Smooth muscle cell (in vitro differentiated cells): ENCODE data around the gene NRXN3. TPM values are rescaled to one million over a fixed set of nuclear protein-coding genes. Genes with fewer than 3 reads are reported as not detected.

Source experiments
- DNase-seq: peaks from one replicate; lab custom pipeline; 2025; ENCODE audit not compliant: unreplicated experiment; lab: John Stamatoyannopoulos, UW
- H2AFZ ChIP-seq: fragments of 200-600 bp; sonication (generic); 2 replicates; pipeline ENCODE4 v1.6.0; 2016; ENCODE audit warnings: antibody characterized with exemption, low read depth, mild to moderate bottlenecking
- H3F3A ChIP-seq: fragments of 200-600 bp; sonication (generic); 2 replicates; pipeline ENCODE4 v1.6.0; 2017; ENCODE audit warnings: antibody characterized with exemption, low read depth
- H3K27ac ChIP-seq: fragments of 200-600 bp; sonication (generic); 2 replicates; pipeline ENCODE4 v1.5.1; 2016; ENCODE audit warnings: low read depth, mild to moderate bottlenecking
- H3K27me3 ChIP-seq: fragments of 200-600 bp; sonication (generic); 2 replicates; pipeline ENCODE4 v1.6.1; 2016; ENCODE audit warnings: low read depth, mild to moderate bottlenecking
- H3K36me3 ChIP-seq: fragments of 200-600 bp; sonication (generic); 2 replicates; pipeline ENCODE4 v1.5.1; 2016; ENCODE audit warnings: low read depth
- H3K4me1 ChIP-seq: fragments of 200-600 bp; sonication (generic); 2 replicates; pipeline ENCODE4 v1.5.1; 2016; ENCODE audit warnings: low read depth
- H3K4me2 ChIP-seq: fragments of 200-600 bp; sonication (generic); 2 replicates; pipeline ENCODE4 v1.6.0; 2016; ENCODE audit warnings: mild to moderate bottlenecking
- H3K4me3 ChIP-seq: fragments of 200-600 bp; sonication (generic); 2 replicates; pipeline ENCODE4 v1.5.1; 2016; ENCODE audit warnings: mild to moderate bottlenecking
- H3K79me2 ChIP-seq: fragments of 200-600 bp; sonication (generic); 2 replicates; pipeline ENCODE4 v1.6.0; 2016; ENCODE audit warnings: low read depth, mild to moderate bottlenecking
- H3K9ac ChIP-seq: fragments of 200-600 bp; sonication (generic); 2 replicates; pipeline ENCODE4 v1.6.0; 2016; ENCODE audit warnings: low read depth
- H3K9me3 ChIP-seq: fragments of 200-600 bp; sonication (generic); replicated peaks from 2 replicates; pipeline ENCODE4 v1.5.1; 2016; ENCODE audit warnings: low read depth
- H4K20me1 ChIP-seq: fragments of 200-600 bp; sonication (generic); 2 replicates; pipeline ENCODE4 v1.6.0; 2016; ENCODE audit warnings: low read depth
- CTCF ChIP-seq: fragments of 200-600 bp; sonication (generic); IDR thresholded peaks from 2 replicates; pipeline ENCODE4 v1.5.1; 2017; ENCODE audit warnings: borderline replicate concordance, mild to moderate bottlenecking, antibody characterized with exemption; ENCODE audit not compliant: insufficient read depth, poor library complexity, severe bottlenecking
- WGBS: methylation state at CpG from one replicate; pipeline ENCODE4 v1.1.7; 2016; ENCODE audit warnings: low lambda C conversion rate; 5-methylcytosine and 5-hydroxymethylcytosine counted together
- polyA plus RNA-seq: library from polyadenylated mRNA; unstranded; fragments of >200 nt; fragmentation: Nextera tagmentation; extraction: Ambion mirVana; gene quantifications from 2 replicates; pipeline ENCODE4 v1.2.1, GENCODE V29; 2016
- total RNA-seq: library from RNA; depleted of rRNA; stranded (reverse); fragments of >200 nt; gene quantifications from 2 replicates; pipeline ENCODE4 v1.2.3, GENCODE V29; 2014

Gene NRXN3
- total and polyA plus RNA-seq, 2 experiments from 2014 or later: 1.2 to 7.0 TPM

- H3K4me2 ChIP-seq: peak overlapping the region; percentile 37
- H2AFZ ChIP-seq: no peak overlapping the region
- H3K79me2 ChIP-seq: no peaks in the 10 kb centered on the region
- no peak overlapping the region for H3K9ac ChIP-seq
- H4K20me1 ChIP-seq: no peaks in the 10 kb centered on the region
- H3K4me3 ChIP-seq: no peak overlapping the region
- no peaks in the 10 kb centered on the region for H3K27me3 ChIP-seq
- H3K27ac ChIP-seq: peak overlapping the region; percentile 83
- peaks cover 21% of the 10 kb centered on the region for H3F3A ChIP-seq
- no peaks in the 10 kb centered on the region for H3K36me3 ChIP-seq
- no peaks in the 10 kb centered on the region for H3K9me3 ChIP-seq
- TF ChIP-seq CTCF: no peak
- WGBS: 2% methylated on average over 2 of the region's 2 CpGs
- peaks cover 56% of the 10 kb centered on the region for H3K4me1 ChIP-seq
- no peak for DNase-seq
These were observed 1410.2 kb downstream of the NRXN3 start for GRCh38 chr14:79580414-79580813.

- Histone ChIP-seq H3K9me3 (no peaks in the 10 kb centered on the region), H3K36me3 (no peaks in the 10 kb centered on the region), H3K9ac (no peak overlapping the region), H3K4me1 (peaks cover 52% of the 10 kb centered on the region), H3F3A (peaks cover 21% of the 10 kb centered on the region), H3K27me3 (no peaks in the 10 kb centered on the region), H3K4me3 (no peak overlapping the region), H4K20me1 (no peaks in the 10 kb centered on the region), H2AFZ (no peak overlapping the region), H3K27ac (peak overlapping the region; percentile 83), H3K79me2 (no peaks in the 10 kb centered on the region), H3K4me2 (peak overlapping the region; percentile 37)
- no peak for TF ChIP-seq CTCF
- WGBS: 65% methylated on average over 4 of the region's 4 CpGs
- DNase-seq: no peak
These were observed 1410.7 kb downstream of the NRXN3 start for GRCh38 chr14:79580906-79581305.

- Histone ChIP-seq H3K27me3 (no peaks in the 10 kb centered on the region), H3K9me3 (no peaks in the 10 kb centered on the region), H3K79me2 (no peaks in the 10 kb centered on the region), H4K20me1 (no peaks in the 10 kb centered on the region), H3K9ac (peak overlapping the region; percentile 46), H3K4me3 (no peak overlapping the region), H2AFZ (no peak overlapping the region), H3K4me2 (peak overlapping the region; percentile 37), H3K27ac (peak overlapping the region; percentile 90), H3K36me3 (no peaks in the 10 kb centered on the region), H3F3A (peaks cover 21% of the 10 kb centered on the region), H3K4me1 (peaks cover 47% of the 10 kb centered on the region)
- TF ChIP-seq CTCF: no peak
- 33% methylated on average over 4 of the region's 4 CpGs for WGBS
- DNase-seq: no peak
These were observed 1411.9 kb downstream of the NRXN3 start for GRCh38 chr14:79581912-79582576.
